GM12878 (cell line): ENCODE measurements around the gene NDUFS4. TPM values are rescaled to one million over a fixed set of nuclear protein-coding genes. Genes with fewer than 3 reads are reported as not detected.

Experiments used
- ATAC-seq: fragments of 200-7000 bp; cut with Tn5 transposase; 3 replicates; pipeline ENCODE4 v1.9.1; 2020; ENCODE audit warnings: mild to moderate bottlenecking, moderate library complexity
- BruUV-seq: library from RNA; stranded (reverse); fragments of 400-500 nt; replicated peaks from 2 replicates; lab custom pipeline; 2021; lab: Mats Ljungman, UMichigan
- CTCF ChIA-PET: fragments of 300-600 bp; sonication (Branson Sonifier 250); formaldehyde crosslinking; extraction: SDS; loops from one replicate; lab custom pipeline; 2021; ENCODE audit warnings: inconsistent platforms; lab: Yijun Ruan, JAX
- POLR2A ChIA-PET: fragments of 350-600 bp; formaldehyde crosslinking; extraction: SDS; loops from one replicate; lab custom pipeline; 2021; ENCODE audit warnings: inconsistent platforms; lab: Charles Lee
- RAD21 ChIA-PET: fragments of 300-600 bp; sonication (Branson Sonifier 250); formaldehyde crosslinking; loops from one replicate; lab custom pipeline; 2023; ENCODE audit warnings: antibody characterized with exemption; ENCODE audit not compliant: unreplicated experiment; lab: Charles Lee
- SMC1A ChIA-PET: fragments of 300-600 bp; sonication (Branson Sonifier 250); formaldehyde crosslinking; loops from one replicate; lab custom pipeline; 2023; ENCODE audit not compliant: unreplicated experiment, uncharacterized antibody; lab: Charles Lee
- DNase-seq: peaks from one replicate; pipeline ENCODE4 v3.0.0-alpha.2; 2011; ENCODE audit warnings: low read depth, low spot score
- FAIRE-seq: peaks from 3 replicates; lab custom pipeline; 2011; peaks lifted over from hg19 to GRCh38; lab: Jason Lieb, UNC
- H2AFZ ChIP-seq: 2 replicates; pipeline ENCODE4 v1.6.0; 2011; ENCODE audit warnings: low read depth, low read length, control low read depth; ENCODE audit not compliant: control insufficient read depth
- H3K27ac ChIP-seq: 2 replicates; pipeline ENCODE4 v1.5.1; 2011; ENCODE audit warnings: control low read depth; ENCODE audit not compliant: control insufficient read depth, insufficient read depth
- H3K27me3 ChIP-seq, 2 experiments: replicated peaks in 1 of 2; 2 replicates each; pipeline versions ENCODE4 v1.6.0 to v1.6.1; 2011; ENCODE audit warnings: low read length in 1 of 2; ENCODE audit not compliant: control insufficient read depth in 2 of 2, insufficient read depth in 2 of 2
- H3K36me3 ChIP-seq, 2 experiments: 2 replicates each; pipeline ENCODE4 v1.5.1; 2011; ENCODE audit warnings: low read length in 1 of 2; ENCODE audit not compliant: control insufficient read depth in 2 of 2, insufficient read depth in 2 of 2
- H3K4me1 ChIP-seq: 2 replicates; pipeline ENCODE4 v1.6.1; 2011; ENCODE audit warnings: mild to moderate bottlenecking, low read length, moderate library complexity, mixed read lengths; ENCODE audit not compliant: control insufficient read depth, insufficient read depth
- H3K4me2 ChIP-seq: 2 replicates; pipeline ENCODE4 v1.6.0; 2011; ENCODE audit warnings: control low read depth; ENCODE audit not compliant: control insufficient read depth, insufficient read depth
- H3K4me3 ChIP-seq: fragments of 200-600 bp; sonication (generic); 2 replicates; pipeline ENCODE4 v1.5.1; 2016
- H3K79me2 ChIP-seq: 2 replicates; pipeline ENCODE4 v1.6.0; 2011; ENCODE audit warnings: low read length; ENCODE audit not compliant: control insufficient read depth, insufficient read depth
- H3K9ac ChIP-seq: 2 replicates; pipeline ENCODE4 v1.8.0; 2011; ENCODE audit warnings: low read length, control low read depth, mixed read lengths; ENCODE audit not compliant: control insufficient read depth, insufficient read depth
- H3K9me3 ChIP-seq: replicated peaks from 3 replicates; pipeline ENCODE4 v1.5.1; 2011; ENCODE audit warnings: mild to moderate bottlenecking, low read length; ENCODE audit not compliant: control insufficient read depth, insufficient read depth
- H4K20me1 ChIP-seq: 2 replicates; pipeline ENCODE4 v1.6.0; 2011; ENCODE audit not compliant: control insufficient read depth, insufficient read depth
- ASH2L ChIP-seq: fragments of 300-600, 200-600 bp; sonication (generic); IDR thresholded peaks from 2 replicates; pipeline ENCODE4 v1.6.1; 2017; ENCODE audit warnings: low read depth, mild to moderate bottlenecking, borderline replicate concordance
- ATF3 ChIP-seq: IDR thresholded peaks from 2 replicates; pipeline ENCODE4 v1.6.1; 2011; ENCODE audit warnings: low read depth, mild to moderate bottlenecking, low read length, moderate library complexity, borderline replicate concordance; ENCODE audit errors: extremely low read depth
- ATF7 ChIP-seq: fragments of 450-650 bp; IDR thresholded peaks from 2 replicates; pipeline ENCODE4 v1.6.1; 2016; ENCODE audit warnings: low read depth, mild to moderate bottlenecking
- BCL11A ChIP-seq: IDR thresholded peaks from 2 replicates; pipeline ENCODE4 v1.6.1; 2011; ENCODE audit warnings: low read depth, low read length
- E2F8 ChIP-seq: fragments of 450-650 bp; IDR thresholded peaks from 2 replicates; pipeline ENCODE4 v1.6.1; 2018; ENCODE audit warnings: mild to moderate bottlenecking, low read depth, moderate library complexity; ENCODE audit not compliant: partially characterized antibody
- EP300 ChIP-seq, 2 experiments: fragments of 150-350 bp in 1 of 2; IDR thresholded peaks; 2 replicates each; pipeline ENCODE4 v1.6.1; 2011 to 2012; ENCODE audit warnings: low read depth in 2 of 2, low read length in 2 of 2, borderline replicate concordance in 1 of 2, improper control_type of control experiment in 1 of 2, inconsistent platforms in 1 of 2; ENCODE audit not compliant: control insufficient read depth in 1 of 2
- FOS ChIP-seq: IDR thresholded peaks from 3 replicates; pipeline ENCODE4 v1.6.1; 2011; ENCODE audit warnings: borderline replicate concordance; ENCODE audit not compliant: insufficient read length; ENCODE audit errors: extremely low read depth
- POLR2AphosphoS2 ChIP-seq: IDR thresholded peaks from 2 replicates; pipeline ENCODE4 v1.6.1; 2011; ENCODE audit warnings: low read depth, mild to moderate bottlenecking, low read length, improper control_type of control experiment, moderate library complexity
- SRF ChIP-seq, 2 experiments: IDR thresholded peaks; 2 replicates each; pipeline ENCODE4 v1.6.1; 2011; ENCODE audit warnings: low read depth in 2 of 2, low read length in 2 of 2, mild to moderate bottlenecking in 1 of 2, moderate library complexity in 1 of 2
- TCF12 ChIP-seq: IDR thresholded peaks from 2 replicates; pipeline ENCODE4 v1.6.1; 2011; ENCODE audit warnings: low read depth, mild to moderate bottlenecking, low read length
- ZBTB4 ChIP-seq: fragments of 450-650 bp; formaldehyde crosslinking; IDR thresholded peaks from 2 replicates; pipeline ENCODE4 v1.4.0; 2022; ENCODE audit warnings: mild to moderate bottlenecking, moderate library complexity
- ZNF622 ChIP-seq: fragments of 450-650 bp; IDR thresholded peaks from 2 replicates; pipeline ENCODE4 v1.6.1; 2017; ENCODE audit warnings: mild to moderate bottlenecking, inconsistent platforms
- ZNF687 ChIP-seq: fragments of 450-650 bp; IDR thresholded peaks from 2 replicates; pipeline ENCODE4 v1.6.1; 2017; ENCODE audit warnings: mild to moderate bottlenecking, moderate library complexity
- ZSCAN29 ChIP-seq: fragments of 450-650 bp; IDR thresholded peaks from 2 replicates; pipeline ENCODE4 v1.6.1; 2017; ENCODE audit warnings: mild to moderate bottlenecking, moderate library complexity
- WGBS: methylation state at CpG from one replicate; pipeline ENCODE4 v1.1.6; 2016; ENCODE audit warnings: low lambda C conversion rate; ENCODE audit not compliant: insufficient replicate concordance, insufficient coverage; ENCODE audit errors: missing lambda C conversion rate; 5-methylcytosine and 5-hydroxymethylcytosine counted together
- in situ Hi-C: fragments of 300-500 bp; cut with MboI; formaldehyde crosslinking; loops from 9 replicates; pipeline ENCODE4 v1.14.3; 2018; ENCODE audit warnings: mixed read lengths
- intact Hi-C: fragments of 100-400 bp; cut with micrococcal nuclease; formaldehyde crosslinking; loops from one replicate; pipeline ENCODE4 v1.14.2; 2022; ENCODE audit not compliant: unreplicated experiment
- polyA plus RNA-seq, 11 experiments: library from polyadenylated mRNA; depleted of rRNA in 4 of 11; unstranded in 6 of 11; stranded (reverse) in 5 of 11; fragments of >200 nt; fragmentation: Nextera tagmentation in 4 of 11; fragmentation: Illumina TruSeq in 1 of 11; extraction: Ambion mirVana in 4 of 11; extraction: Trizol in 1 of 11; gene quantifications; 1 replicate in 1 of 11; 2 replicates in 10 of 11; pipeline versions ENCODE4 v1.2.1 to v1.2.3, GENCODE V29; 2011 to 2016; ENCODE audit warnings: inconsistent platforms in 2 of 11, missing spikeins in 2 of 11, low read depth in 1 of 11
- total RNA-seq, 4 experiments: library from RNA; depleted of rRNA in 3 of 4; stranded (reverse); fragments of >200 nt in 3 of 4; fragmentation: Illumina TruSeq in 1 of 4; extraction: Trizol in 1 of 4; gene quantifications; 2 replicates each; pipeline versions ENCODE4 v1.2.1 to v1.2.3, GENCODE V29; 2013 to 2021

The NDUFS4 gene
- total and polyA plus RNA-seq, 10 of the 15 experiments (the other 5 are each of a cell fraction or from before 2014, with no cell fraction given): 69.9 to 366 (median 114) TPM

DNA sequence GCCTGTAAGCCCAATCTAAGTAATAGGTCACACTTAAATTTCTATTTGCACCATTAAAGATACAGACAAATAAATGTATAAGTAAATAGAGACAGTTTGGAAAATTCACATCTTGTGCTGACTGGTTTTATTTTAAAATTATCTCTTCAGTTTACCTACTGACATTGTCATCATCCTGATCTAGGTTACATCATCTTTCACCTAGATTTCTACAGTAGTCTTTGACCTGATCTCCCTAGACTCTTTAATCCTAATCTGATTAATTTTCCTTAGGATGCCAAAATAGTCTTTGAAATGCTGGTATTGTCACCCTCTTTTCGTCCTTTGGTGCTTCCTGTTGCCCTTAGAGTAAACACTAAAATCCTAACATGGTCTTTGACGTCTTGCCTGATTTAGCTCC is 43.9 kb downstream of the NDUFS4 start:
- WGBS: 96% methylated on average over 2 of the region's 2 CpGs
- SMC1A ChIA-PET: no interaction called here
- intact Hi-C loops: no loop called here
- Histone ChIP-seq H3K27me3 (no peaks in the 10 kb centered on the region), H3K4me2 (no peak overlapping the region), H3K27ac (no peak overlapping the region), H3K79me2 (no peaks in the 10 kb centered on the region; the same call in 1 of the 2 replicates), H3K9me3 (no peaks in the 10 kb centered on the region; the same call in 2 of the 3 replicates), H3K9ac (no peak overlapping the region), H2AFZ (no peak overlapping the region), H3K4me1 (no peaks in the 10 kb centered on the region), H3K36me3 (peaks cover 1 to 4% of the 10 kb centered on the region in 2 experiments; a peak in 3 of 4 replicates), H4K20me1 (no peaks in the 10 kb centered on the region), H3K4me3 (no peak overlapping the region)
- RAD21 ChIA-PET: no interaction called here
- ATAC-seq: no peak
- no peak for FAIRE-seq
- CTCF ChIA-PET: no interaction called here
- POLR2A ChIA-PET: no interaction called here
- BruUV-seq: no TSS peak
- no peak for DNase-seq
- in situ Hi-C loops: no loop called here
- TF ChIP-seq ATF3 (no peak), E2F8 (no peak), ZNF687 (no peak), EP300 (IDR thresholded peaks at IDR 0.05; ENCODE audit: borderline replicate concordance in 1 of 2, control insufficient read depth in 1 of 2, low read depth in 2 of 2, low read length in 2 of 2) (no peak), ZNF622 (no peak), BCL11A (no peak), FOS (no peak), ASH2L (no peak), TCF12 (no peak), ATF7 (no peak), POLR2AphosphoS2 (no peak), SRF (IDR thresholded peaks at IDR 0.05; ENCODE audit: low read depth in 2 of 2, low read length in 2 of 2) (no peak), ZSCAN29 (no peak), ZBTB4 (CRISPR knock-in tag) (no peak)
